Mucosa of stomach (tissue), 1 donor: Measurements from ENCODE around the gene FCGBP.
"Not testable (repeated sequence)": the region's sequence is repeated elsewhere in the genome, so short reads cannot be mapped to it uniquely, and the experiment has no call there.

Experiments used
- H3K27me3 ChIP-seq: one replicate; pipeline ENCODE4 v1.7.0; 2013; ENCODE audit warnings: mild to moderate bottlenecking, low read length; ENCODE audit not compliant: control insufficient read depth, insufficient read depth
- H3K36me3 ChIP-seq: one replicate; pipeline ENCODE4 v1.7.0; 2013; ENCODE audit warnings: low read length; ENCODE audit not compliant: control insufficient read depth, insufficient read depth
- H3K4me1 ChIP-seq: one replicate; pipeline ENCODE4 v1.7.0; 2013; ENCODE audit warnings: mild to moderate bottlenecking, low read length; ENCODE audit not compliant: control insufficient read depth, insufficient read depth
- H3K4me3 ChIP-seq: one replicate; pipeline ENCODE4 v1.7.0; 2013; ENCODE audit warnings: low read length
- H3K9ac ChIP-seq: one replicate; pipeline ENCODE4 v1.7.0; 2013; ENCODE audit warnings: mild to moderate bottlenecking, low read length, moderate library complexity
- H3K9me3 ChIP-seq: one replicate; pipeline ENCODE4 v1.7.0; 2013; ENCODE audit warnings: mild to moderate bottlenecking, low read length, moderate library complexity; ENCODE audit not compliant: control insufficient read depth
- donor health status: Pancreatic carcinoma.

Gene FCGBP

GRCh38 chr19:39913682-39914333, 20.6 kb downstream of the FCGBP start:
- Histone ChIP-seq H3K4me3 (no peak overlapping the region), H3K27me3 (no peaks in the 10 kb centered on the region), H3K9ac (no peak overlapping the region), H3K4me1 (peaks cover 13% of the 10 kb centered on the region), H3K36me3 (peaks cover 11% of the 10 kb centered on the region), H3K9me3 (no peaks in the 10 kb centered on the region)

- H3K9ac ChIP-seq: no peak overlapping the region
- H3K27me3 ChIP-seq: no peaks in the 10 kb centered on the region
- H3K4me1 ChIP-seq: peaks cover 14% of the 10 kb centered on the region
- H3K9me3 ChIP-seq: no peaks in the 10 kb centered on the region
- no peak overlapping the region for H3K4me3 ChIP-seq
- no peaks in the 10 kb centered on the region for H3K36me3 ChIP-seq
Measured at GRCh38 chr19:39908803-39909202, 25.6 kb downstream of the FCGBP start.

GRCh38 chr19:39906820-39907611, 27.4 kb downstream of the FCGBP start:
- peaks cover 14% of the 10 kb centered on the region for H3K4me1 ChIP-seq
- no peak overlapping the region for H3K9ac ChIP-seq
- H3K27me3 ChIP-seq: no peaks in the 10 kb centered on the region
- no peaks in the 10 kb centered on the region for H3K9me3 ChIP-seq
- H3K36me3 ChIP-seq: no peaks in the 10 kb centered on the region
- H3K4me3 ChIP-seq: no peak overlapping the region

GRCh38 chr19:39906283-39906682, 28.2 kb downstream of the FCGBP start:
- Histone ChIP-seq H3K9me3 (no peaks in the 10 kb centered on the region), H3K9ac (no peak overlapping the region), H3K27me3 (no peaks in the 10 kb centered on the region), H3K4me3 (no peak overlapping the region), H3K36me3 (no peaks in the 10 kb centered on the region), H3K4me1 (peaks cover 14% of the 10 kb centered on the region)

- not testable (repeated sequence) for H3K9me3 ChIP-seq, H3K36me3 ChIP-seq, H3K4me3 ChIP-seq, H3K4me1 ChIP-seq, H3K9ac ChIP-seq, H3K27me3 ChIP-seq
Measured at GRCh38 chr19:39903486-39904091, 30.8 kb downstream of the FCGBP start.

- not testable (repeated sequence) for H3K4me3 ChIP-seq, H3K4me1 ChIP-seq, H3K9me3 ChIP-seq, H3K27me3 ChIP-seq, H3K9ac ChIP-seq, H3K36me3 ChIP-seq
Measured at GRCh38 chr19:39902326-39902725, 32.1 kb downstream of the FCGBP start.

GRCh38 chr19:39901681-39902080, 32.8 kb downstream of the FCGBP start:
- not testable (repeated sequence) for H3K4me1 ChIP-seq, H3K36me3 ChIP-seq, H3K27me3 ChIP-seq, H3K4me3 ChIP-seq, H3K9me3 ChIP-seq, H3K9ac ChIP-seq

- H3K4me1 ChIP-seq, H3K9ac ChIP-seq, H3K36me3 ChIP-seq, H3K9me3 ChIP-seq, H3K27me3 ChIP-seq, H3K4me3 ChIP-seq: not testable (repeated sequence)
Measured at GRCh38 chr19:39898858-39899257, 35.6 kb downstream of the FCGBP start.

GRCh38 chr19:39897511-39898245, 36.8 kb downstream of the FCGBP start:
- H3K4me3 ChIP-seq, H3K36me3 ChIP-seq, H3K27me3 ChIP-seq, H3K9ac ChIP-seq, H3K4me1 ChIP-seq, H3K9me3 ChIP-seq: not testable (repeated sequence)

- not testable (repeated sequence) for H3K36me3 ChIP-seq, H3K4me3 ChIP-seq, H3K9me3 ChIP-seq, H3K9ac ChIP-seq, H3K27me3 ChIP-seq, H3K4me1 ChIP-seq
Measured at GRCh38 chr19:39895096-39895495, 39.3 kb downstream of the FCGBP start.

- not testable (repeated sequence) for H3K27me3 ChIP-seq, H3K9ac ChIP-seq, H3K4me1 ChIP-seq, H3K36me3 ChIP-seq, H3K9me3 ChIP-seq, H3K4me3 ChIP-seq
Measured at GRCh38 chr19:39894236-39894606, 40.2 kb downstream of the FCGBP start.
